ENCODE data around the gene NDC1.
"Not testable (repeated sequence)": the region's sequence is repeated elsewhere in the genome, so short reads cannot be mapped to it uniquely, and the experiment has no call there.

NDC1 gene

GRCh38 chr1:53765657-53766056 is 72.4 kb downstream of the NDC1 start:
- TF ChIP-seq POLR2A (IDR thresholded peaks at IDR 0.05; ENCODE audit: low read depth, low read length): no peak
- FAIRE-seq: peak; percentile 41

GRCh38 chr1:53763911-53764310 is 74.2 kb downstream of the NDC1 start:
- peak; percentile 36 for FAIRE-seq
- no peak for TF ChIP-seq POLR2A (IDR thresholded peaks at IDR 0.05; ENCODE audit: low read depth, low read length)
- no peak for DNase-seq (ENCODE audit: insufficient read length, low spot score)

More at GRCh38 chr1:53765657-53766056, 72.4 kb downstream of the NDC1 start:
- DNase-seq (ENCODE audit: insufficient read length, low spot score): no peak

- FAIRE-seq (no peak), DNase-seq (ENCODE audit: insufficient read length, low spot score) (no peak)
- TF ChIP-seq POLR2A (IDR thresholded peaks at IDR 0.05; ENCODE audit: low read depth, low read length): no peak
These were observed 74.6 kb downstream of the NDC1 start for GRCh38 chr1:53763461-53763860.

- FAIRE-seq; DNase-seq (ENCODE audit: insufficient read length, low spot score): not testable (repeated sequence)
These were observed 77.6 kb downstream of the NDC1 start for GRCh38 chr1:53760497-53760896.

- FAIRE-seq: no peak
- no peak for DNase-seq (ENCODE audit: insufficient read length, low spot score)
- TF ChIP-seq POLR2A (IDR thresholded peaks at IDR 0.05; ENCODE audit: low read depth, low read length): no peak
These were observed 82.2 kb downstream of the NDC1 start for GRCh38 chr1:53755874-53756273.

- peak; percentile 78 for FAIRE-seq
- DNase-seq (ENCODE audit: insufficient read length, low spot score): no peak
- no peak for TF ChIP-seq POLR2A (IDR thresholded peaks at IDR 0.05; ENCODE audit: low read depth, low read length)
These were observed 83.4 kb downstream of the NDC1 start for GRCh38 chr1:53754484-53755312.

GRCh38 chr1:53752281-53752680 is 85.8 kb downstream of the NDC1 start:
- FAIRE-seq: no peak
- no peak for TF ChIP-seq POLR2A (IDR thresholded peaks at IDR 0.05; ENCODE audit: low read depth, low read length)
- no peak for DNase-seq (ENCODE audit: insufficient read length, low spot score)

GRCh38 chr1:53747841-53748240 is 90.3 kb downstream of the NDC1 start:
- DNase-seq (ENCODE audit: insufficient read length, low spot score) (no peak), FAIRE-seq (no peak)
- TF ChIP-seq POLR2A (IDR thresholded peaks at IDR 0.05; ENCODE audit: low read depth, low read length): no peak

GRCh38 chr1:53740621-53741105 is 97.4 kb downstream of the NDC1 start:
- FAIRE-seq: no peak
- peak; percentile 79 for DNase-seq (ENCODE audit: insufficient read length, low spot score)
- TF ChIP-seq POLR2A (IDR thresholded peaks at IDR 0.05; ENCODE audit: low read depth, low read length): no peak

- 0 out of 2 replicates have a peak, but pooled peaks have one; percentile 19 for TF ChIP-seq POLR2A (IDR thresholded peaks at IDR 0.05; ENCODE audit: low read depth, low read length)
- no peak for FAIRE-seq
- peak; percentile 92 for DNase-seq (ENCODE audit: insufficient read length, low spot score)
These were observed 98.9 kb downstream of the NDC1 start, which contains the start of gene GLIS1 for GRCh38 chr1:53739109-53739681. TSS of gene GLIS1 (minus strand) at chr1:53739164. CDS start at chr1:53738064, 1,100 bp downstream.

GRCh38 chr1:53738205-53739108 is 99.6 kb downstream of the NDC1 start:
- FAIRE-seq: no peak
- DNase-seq (ENCODE audit: insufficient read length, low spot score): no peak
- TF ChIP-seq POLR2A (IDR thresholded peaks at IDR 0.05; ENCODE audit: low read depth, low read length): no peak; the same call in 1 of the 2 replicates

GRCh38 chr1:53737648-53738204 is 100.4 kb downstream of the NDC1 start:
- no peak for TF ChIP-seq POLR2A (IDR thresholded peaks at IDR 0.05; ENCODE audit: low read depth, low read length)
- no peak for DNase-seq (ENCODE audit: insufficient read length, low spot score)
- no peak for FAIRE-seq

GRCh38 chr1:53736290-53736689 is 101.8 kb downstream of the NDC1 start:
- DNase-seq (ENCODE audit: insufficient read length, low spot score) (no peak), FAIRE-seq (no peak)
- no peak for TF ChIP-seq POLR2A (IDR thresholded peaks at IDR 0.05; ENCODE audit: low read depth, low read length)

Measured in H54 (cell line).